ENCODE results near the gene TSPAN11.

TSPAN11 gene

DNA sequence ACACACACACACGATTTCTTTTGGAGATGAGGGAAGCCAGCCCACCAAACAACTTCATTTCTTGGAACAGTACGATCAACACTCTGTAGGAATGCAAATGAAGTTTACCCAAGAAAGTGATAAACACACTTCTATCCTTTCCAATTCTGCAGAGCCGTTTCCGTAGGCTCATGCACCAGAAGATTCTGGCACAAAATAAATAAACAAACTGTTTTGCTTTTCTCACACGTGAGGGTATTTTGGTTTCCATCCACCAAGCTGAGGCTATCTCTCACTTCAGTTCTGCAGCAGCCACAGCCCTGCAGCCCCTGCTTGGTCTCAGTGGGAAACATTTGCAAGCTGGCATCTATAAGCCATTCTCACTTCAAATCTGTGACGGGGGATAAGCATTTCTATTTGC lies 15.3 kb upstream of the TSPAN11 start:
- no peak for DNase-seq (ENCODE audit: low read depth)

DNA sequence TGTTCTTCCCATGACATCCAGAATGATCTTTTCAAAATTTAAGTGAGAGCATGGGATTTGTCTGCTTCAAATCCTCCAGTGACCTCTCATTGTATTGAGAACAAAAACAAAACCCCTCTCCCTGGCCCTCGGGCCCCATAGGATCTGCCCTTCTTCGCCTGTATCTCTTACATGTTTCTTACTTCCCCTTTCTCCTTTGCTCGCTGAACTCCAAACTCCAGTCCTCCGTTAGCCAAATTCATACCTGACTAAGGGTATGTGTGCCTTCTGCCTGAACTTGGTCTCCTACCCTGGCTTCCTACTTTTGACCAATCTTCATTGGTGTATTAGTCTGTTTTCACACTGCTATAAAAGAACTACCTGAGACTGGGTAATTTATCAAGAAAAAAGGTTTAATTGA lies 13.2 kb upstream of the TSPAN11 start:
- no peak for DNase-seq (ENCODE audit: low read depth)

DNA sequence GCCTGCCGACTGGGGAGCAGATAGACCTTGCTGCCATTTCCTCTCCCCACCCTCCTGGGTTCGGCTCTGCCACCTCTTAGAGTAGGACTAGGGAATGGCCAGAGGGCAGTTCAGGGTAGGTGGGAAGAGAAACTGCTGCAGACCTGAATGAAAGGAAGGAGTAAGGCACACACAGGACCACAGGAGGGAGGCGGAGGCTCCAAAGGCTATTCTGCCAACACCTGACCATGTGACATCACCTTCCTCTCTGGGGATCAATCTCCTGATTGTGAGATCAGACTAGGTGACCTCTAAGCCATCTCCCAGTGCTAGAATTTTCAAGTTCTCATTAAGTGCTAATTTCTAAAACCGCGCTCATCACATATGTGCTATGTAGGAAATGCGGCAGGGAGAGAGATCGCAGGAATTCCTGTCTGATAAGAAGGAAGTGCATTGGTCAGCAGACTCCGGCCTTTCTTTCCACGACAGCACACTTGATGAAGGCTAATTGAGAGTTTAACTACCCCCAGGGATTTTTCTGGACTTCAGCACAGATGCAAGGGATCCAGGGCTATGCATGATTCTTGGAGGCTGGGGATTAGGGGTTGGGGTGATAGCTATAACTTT lies 11.5 kb upstream of the TSPAN11 start:
- no peak for DNase-seq (ENCODE audit: low read depth)

DNA sequence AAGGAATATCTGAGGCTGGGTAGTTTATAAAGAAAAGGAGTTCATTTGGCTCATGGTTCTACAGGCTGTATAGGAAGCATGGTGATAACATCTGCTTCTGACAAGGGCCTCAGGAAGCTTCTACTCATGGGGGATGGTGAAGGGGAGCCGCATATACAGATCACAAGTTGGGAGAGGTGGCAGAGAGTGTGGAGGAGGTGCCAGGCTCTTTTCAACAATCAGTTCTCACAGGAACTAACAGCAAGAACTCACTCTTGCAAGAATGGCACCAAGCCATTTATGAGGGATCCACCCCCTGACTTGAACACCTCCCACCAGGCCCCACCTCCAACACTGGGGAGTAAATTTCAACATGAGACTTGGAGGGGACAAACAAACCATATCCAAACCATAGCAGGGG lies 3.5 kb upstream of the TSPAN11 start:
- DNase-seq (ENCODE audit: low read depth), result no peak

DNA sequence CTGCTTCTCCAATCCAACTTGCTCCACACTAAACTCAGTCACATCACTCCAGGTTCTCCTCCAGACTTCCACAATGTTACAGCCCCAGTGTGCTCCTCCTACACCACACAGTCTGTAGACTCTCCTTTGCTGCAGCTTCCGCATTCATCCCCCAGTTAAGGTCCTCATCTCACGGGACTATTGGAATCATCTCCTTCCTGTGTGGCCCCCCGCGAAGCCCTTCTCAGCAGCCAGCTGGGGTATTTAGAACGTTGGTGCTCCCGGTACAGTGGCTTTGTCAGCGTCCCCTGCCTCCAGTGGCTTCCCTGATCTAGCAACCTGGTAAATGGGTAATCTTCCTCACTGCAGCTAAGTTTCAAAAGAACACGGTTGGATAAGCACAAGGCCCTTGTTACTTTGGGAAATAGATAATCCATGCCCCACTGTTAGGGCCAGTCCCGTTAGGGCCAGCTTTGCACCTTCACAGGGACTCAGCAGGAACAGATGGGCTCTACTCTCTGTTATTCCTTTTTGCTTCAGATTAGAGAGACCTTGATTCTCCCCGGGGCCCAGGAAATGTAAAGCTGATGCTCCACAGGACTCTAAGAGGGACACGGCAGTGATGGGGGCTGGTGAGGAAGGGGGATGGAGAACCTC lies 823 bp upstream of the TSPAN11 start:
- no peak for DNase-seq (ENCODE audit: low read depth)

DNA sequence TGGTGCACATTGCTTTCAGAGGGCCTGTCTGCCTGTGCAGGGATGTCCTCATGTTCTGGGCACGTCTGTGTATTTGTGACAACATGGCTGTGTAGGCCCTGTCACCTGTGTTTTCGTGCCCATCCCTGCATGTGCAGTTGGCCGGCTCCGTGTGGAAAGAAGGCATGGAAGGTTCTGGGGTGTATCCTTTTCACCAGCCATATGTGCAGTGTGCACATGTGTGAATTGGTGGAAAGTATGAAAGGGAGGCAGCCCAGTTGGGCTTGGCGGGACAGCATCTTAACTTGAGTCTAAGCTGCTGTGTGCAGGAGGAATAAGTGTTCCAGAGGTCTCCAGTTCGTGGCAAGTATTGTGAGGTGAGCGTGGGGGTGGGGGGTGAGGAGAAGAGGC lies 669 bp downstream of the TSPAN11 start:
- no peak for DNase-seq (ENCODE audit: low read depth)

DNA sequence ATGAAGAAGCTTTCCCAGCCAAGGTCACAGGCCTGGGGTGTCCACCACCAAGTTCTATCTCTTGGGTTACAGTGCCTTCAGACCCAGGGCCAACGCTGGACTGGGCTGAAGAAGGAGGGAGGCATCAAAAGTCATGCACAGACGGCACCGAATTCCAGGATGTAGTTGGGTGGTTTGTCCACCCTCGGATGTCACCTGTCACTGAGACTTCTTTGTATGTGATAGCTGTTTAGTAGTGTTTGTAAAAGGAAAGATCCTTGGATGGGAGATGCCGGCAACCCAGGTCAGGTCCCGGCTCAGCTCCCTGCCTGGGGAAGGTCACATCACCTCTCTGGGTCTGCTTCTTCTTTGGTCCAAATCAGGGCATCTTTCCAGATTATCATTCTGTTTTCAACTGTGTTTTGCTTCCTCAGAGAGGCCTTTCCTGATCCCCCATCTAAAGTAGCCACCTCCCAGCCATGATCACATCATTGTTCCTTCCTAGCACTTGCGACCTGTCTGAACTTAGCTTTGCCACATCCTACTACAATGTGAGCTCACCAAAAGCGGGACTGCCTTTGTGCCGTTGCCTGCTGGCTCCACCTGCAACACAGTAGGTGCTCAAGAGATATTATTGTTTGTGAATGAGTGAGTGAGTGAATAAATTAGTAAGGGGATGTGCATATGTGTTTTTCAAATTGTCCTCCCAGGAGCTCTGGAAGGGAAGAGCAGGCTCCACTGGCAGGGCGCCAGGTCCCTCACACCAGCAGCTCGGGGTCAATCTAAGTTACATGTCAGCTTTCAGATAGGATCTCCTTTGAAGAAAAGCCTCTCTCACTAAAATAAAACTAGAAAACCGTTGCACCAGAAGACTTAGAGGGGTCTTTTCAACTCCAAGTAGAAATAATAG lies 2.1 kb downstream of the TSPAN11 start:
- no peak for DNase-seq (ENCODE audit: low read depth)

DNA sequence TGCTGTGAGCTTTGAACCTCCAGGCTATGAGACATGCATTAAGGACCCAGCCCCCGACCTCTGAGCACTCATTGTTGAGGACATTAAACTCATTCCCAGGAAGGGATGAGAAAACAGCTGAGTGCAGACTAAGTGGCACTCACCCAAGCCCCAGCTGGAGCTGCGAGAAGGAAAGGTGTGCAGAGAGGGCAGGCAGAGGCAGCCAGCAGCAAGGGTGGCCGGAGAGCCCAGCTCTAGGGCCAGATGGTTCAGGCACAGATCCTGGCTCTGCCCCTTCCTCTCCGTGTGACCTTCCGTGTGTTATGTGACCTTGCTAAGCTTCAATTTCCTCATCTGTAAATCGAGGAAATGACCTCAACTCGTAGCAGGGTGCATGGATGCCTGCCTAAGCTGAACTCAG lies 3.7 kb downstream of the TSPAN11 start:
- DNase-seq (ENCODE audit: low read depth), result no peak

DNA sequence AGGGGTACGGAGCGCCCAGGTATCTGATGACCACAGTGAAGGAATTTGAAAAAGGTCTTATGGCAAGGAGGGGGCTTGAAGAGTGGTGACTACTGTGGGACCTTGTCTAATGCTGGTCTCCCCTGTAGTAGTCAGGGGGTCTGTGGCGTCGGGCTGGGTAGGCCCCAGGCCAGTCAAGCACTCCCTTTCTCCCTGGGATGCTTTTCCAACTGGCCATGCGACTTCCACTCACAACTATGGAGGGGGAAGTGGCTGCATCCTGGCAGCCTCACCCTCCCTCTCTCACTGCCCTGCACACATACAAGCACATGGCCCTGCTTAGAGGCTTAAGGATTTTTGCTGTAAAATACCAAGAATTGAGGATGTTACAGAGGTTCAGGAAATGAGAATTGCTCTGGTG lies 4.1 kb downstream of the TSPAN11 start:
- no peak for DNase-seq (ENCODE audit: low read depth)

DNA sequence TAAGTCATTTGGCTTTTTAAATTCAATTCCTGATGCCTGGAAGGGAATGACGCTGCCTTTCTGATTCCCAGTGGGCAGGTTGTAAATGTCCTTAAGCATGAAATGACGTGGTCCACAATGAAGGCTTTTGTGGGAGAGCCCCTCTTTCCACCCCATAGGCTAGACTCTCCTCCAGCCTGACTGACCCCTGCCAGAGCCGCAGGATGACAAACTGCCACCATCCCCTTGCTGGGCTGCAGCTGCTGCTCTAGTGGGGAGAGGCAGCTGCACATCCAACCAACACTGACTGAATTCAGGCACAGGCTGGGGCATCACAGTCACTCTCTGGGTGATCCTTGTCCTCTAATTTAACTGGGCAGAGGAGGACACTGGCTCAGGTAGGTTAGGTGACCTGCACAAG lies 6.3 kb downstream of the TSPAN11 start:
- DNase-seq (ENCODE audit: low read depth), result no peak

DNA sequence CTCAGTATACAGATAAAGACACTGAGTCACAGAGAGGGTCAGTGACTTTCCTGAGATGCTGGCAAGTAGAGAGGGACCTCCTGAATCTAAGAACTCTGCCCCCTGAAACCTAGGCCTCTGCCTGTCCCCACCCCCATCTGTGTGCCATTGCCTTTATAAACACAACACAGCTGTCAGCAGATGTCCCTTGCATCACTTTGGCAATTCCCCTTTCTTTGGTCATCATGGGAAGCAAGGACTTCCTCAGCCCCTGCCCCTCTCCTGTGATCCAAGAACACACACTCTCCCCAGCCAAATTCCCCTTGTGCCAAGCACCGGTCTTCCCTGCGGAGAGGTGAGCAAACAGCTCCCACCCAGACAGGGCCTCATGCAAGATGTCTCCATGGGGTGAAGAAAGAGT lies 8.3 kb downstream of the TSPAN11 start:
- DNase-seq (ENCODE audit: low read depth), result no peak

DNA sequence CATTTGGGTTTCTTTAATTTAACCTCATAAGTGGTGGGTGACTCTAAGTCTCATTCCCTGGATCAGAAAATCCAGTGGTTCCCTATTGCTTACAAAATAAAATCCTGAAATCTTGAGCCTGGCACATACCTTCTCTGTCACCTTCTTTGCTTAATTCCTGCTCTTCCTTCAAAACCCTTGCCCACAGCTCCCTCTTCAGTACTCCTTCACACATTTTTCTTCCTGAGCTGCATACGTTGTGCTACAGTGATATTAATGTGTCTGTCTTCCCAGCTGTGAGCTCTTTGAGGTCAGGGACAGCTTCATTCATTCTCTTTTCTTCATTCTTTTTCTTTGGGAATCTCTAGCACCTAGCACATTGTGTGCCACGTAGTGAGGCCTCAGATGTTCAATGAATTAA lies 9.5 kb downstream of the TSPAN11 start:
- no peak for DNase-seq (ENCODE audit: low read depth)

DNA sequence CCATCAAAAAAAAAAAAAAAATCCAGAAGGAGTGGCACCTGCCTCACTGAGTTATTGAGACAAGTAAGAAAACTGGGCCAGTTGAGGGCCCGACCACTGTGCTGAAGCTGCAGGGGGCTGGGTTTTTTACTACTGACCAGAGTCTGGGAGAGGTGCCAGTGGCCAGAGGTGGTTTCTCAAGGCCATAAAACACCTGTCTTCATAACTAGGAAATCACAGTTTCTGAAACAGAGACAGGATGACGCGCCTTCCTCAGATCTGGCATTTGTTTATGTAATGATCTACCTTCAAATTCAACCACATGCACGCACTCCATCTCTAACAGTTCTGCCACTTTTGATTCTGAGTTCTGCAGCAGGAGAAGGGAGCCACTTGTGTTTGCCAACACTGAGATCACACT lies 12.7 kb downstream of the TSPAN11 start:
- no peak for DNase-seq (ENCODE audit: low read depth)

DNA sequence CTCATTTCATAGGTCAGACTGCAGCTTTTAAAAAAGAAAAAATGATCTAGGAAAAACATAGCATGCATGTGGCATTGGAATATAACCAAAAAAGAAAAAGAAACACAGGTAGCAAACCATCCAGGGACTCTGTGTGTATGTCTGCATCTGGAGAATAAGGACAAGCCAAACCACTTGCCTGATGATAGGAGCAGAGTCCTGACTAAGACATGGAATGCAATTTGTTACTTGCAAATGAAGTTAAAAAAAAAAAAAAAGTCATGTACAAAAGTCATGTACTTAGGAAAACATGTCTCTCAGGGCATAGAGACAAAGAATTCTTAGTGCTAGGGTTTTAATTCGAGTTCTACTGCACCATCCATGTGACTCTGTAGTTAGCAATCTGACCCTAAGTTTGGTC lies 15.9 kb downstream of the TSPAN11 start:
- no peak for DNase-seq (ENCODE audit: low read depth)

DNA sequence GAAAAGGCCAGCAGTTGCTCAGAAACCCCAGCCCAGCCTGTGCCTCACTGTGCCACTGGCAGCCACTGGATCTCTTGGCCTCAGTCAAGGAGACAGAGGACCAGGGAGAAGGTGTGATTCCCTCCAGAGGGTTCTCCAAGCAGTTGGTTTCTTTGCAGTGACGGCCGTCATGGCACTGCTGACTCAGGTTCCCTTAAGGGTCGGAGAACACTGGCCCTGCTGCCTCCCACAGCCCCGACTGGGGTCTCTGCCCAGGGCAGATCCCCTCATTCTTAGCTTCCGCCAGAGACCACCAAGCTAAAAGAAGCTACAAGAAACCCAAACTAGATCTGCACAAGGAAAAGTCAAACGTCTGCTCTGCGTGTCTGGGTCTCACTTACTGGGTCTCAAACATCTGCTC lies 16.4 kb downstream of the TSPAN11 start:
- no peak for DNase-seq (ENCODE audit: low read depth)

DNA sequence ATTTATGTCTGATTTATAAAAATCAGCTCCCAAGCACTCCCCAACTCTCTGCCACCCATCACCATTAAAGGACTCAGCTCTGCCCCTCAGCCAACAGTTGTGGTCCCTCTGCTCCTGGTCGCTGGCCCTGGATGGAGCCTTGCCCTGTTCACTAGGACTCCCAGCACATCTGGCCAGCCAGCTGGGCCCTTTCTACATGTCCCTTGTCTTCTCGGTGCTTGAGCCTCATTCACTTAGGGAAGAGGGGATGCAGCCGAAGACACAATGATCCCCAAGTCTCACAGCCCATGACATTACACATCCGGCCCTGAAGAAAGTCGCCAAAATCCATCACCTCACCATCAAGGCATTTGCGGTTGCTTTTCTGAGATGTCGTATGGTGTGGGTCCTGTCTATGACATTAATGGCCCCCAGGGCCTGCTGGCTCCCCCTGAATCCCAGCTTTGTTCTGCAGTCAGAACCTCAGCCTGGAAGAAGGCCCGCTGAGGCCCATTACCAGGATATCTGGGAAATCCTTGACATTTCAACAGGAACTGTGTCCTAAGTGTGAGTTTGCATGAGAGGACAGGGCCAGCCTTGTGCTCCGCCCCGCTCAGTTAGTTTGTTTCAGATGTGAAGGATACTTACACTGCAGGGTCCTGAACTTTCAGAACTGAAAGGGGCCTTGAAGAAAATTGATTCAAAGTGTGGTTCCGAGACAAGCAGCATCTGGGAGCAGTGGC lies 19.1 kb downstream of the TSPAN11 start:
- DNase-seq (ENCODE audit: low read depth), result no peak

DNA sequence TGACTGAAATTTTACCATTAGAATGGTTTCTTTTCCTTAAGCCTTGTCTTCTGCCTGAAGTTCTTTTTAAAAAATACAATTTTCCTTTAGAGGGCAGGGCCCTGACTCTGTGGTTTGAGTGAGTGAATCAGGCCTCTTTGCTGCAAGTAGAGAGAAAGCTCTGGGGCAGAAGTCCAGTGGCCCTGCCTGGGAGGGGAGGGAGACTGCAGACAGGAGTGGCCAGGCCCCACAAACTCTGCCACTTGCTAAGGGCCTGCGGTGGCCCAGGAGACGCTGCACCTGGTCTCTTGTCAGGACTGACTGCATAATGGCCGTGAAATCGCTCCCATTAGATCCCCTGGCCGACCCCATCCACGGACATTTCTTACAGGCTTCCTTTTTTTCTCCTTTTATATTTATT lies 25.5 kb downstream of the TSPAN11 start:
- DNase-seq (ENCODE audit: low read depth), result no peak

DNA sequence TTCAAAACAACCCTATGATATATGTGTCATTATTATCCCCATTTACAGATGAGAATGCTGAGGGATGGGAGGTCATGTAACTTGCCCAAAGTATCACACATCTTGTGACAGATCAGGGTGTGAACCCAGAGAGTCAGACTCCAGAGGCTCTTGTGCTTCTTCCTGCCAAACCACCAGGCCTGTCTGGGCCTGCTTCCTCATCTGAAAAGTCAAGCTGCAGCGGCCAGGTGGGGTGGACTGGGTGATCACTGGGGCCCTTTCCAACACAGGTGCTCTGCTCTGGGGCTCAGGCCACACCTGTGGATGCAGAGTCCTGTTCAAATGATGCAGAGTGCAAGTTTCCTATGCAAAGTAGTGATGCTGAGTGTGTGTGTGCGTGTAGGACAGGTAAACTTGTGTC lies 26.7 kb downstream of the TSPAN11 start:
- no peak for DNase-seq (ENCODE audit: low read depth)

DNA sequence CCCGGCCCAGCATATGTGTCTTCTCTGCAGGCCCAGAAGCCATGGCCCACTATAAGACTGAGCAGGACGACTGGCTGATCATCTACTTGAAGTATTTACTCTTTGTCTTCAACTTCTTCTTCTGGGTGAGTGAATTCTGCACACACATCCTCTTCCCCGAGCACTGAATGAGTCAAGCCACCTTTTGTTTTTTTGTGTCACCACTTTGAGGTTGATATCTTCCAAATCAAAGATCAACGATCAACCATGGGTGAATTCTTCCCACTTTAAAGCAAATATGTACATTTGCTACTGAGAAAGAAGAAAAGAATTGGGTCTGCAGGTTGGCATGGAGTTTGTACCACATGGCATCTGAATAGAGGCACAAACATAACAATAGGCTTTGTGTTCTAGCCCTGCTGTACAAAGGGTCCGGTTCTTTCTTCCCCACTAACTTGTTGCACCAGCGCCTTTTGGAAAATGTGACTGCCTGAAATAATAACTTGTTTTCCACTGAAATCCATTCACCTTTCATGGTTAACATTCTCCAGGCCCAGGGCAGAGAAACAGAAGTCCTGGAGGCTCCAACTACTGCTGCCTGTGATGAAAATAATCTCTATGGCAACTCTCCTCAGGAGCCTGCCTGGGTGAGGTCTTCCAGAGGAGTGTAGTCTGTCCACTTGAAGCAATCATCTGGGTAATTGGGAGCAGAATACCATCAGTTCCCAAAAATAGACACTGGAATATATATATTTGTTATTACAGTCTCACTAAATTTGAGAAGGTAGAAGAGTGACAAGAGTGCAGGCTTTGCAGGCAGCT lies 27.6 kb downstream of the TSPAN11 start:
- DNase-seq (ENCODE audit: low read depth), result no peak

DNA sequence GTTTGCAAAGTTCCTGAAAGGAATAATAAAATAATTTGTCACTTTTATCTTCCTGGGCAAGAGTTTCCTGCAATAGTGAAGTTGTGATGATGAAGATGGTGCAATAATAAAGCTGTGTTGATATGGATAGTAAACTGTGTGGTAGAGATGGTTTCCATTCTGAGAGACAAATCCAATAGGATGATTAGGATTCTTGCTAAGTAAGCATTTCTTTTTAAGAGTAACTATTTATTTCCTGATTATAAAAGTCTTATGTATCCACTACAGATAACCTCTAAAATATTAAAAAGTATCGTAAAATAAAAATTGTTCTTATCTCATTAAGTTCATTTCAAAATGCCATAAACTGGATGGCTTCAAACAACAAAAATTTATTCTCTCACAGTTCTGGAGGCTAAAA lies 28.7 kb downstream of the TSPAN11 start:
- DNase-seq (ENCODE audit: low read depth), result no peak

DNA sequence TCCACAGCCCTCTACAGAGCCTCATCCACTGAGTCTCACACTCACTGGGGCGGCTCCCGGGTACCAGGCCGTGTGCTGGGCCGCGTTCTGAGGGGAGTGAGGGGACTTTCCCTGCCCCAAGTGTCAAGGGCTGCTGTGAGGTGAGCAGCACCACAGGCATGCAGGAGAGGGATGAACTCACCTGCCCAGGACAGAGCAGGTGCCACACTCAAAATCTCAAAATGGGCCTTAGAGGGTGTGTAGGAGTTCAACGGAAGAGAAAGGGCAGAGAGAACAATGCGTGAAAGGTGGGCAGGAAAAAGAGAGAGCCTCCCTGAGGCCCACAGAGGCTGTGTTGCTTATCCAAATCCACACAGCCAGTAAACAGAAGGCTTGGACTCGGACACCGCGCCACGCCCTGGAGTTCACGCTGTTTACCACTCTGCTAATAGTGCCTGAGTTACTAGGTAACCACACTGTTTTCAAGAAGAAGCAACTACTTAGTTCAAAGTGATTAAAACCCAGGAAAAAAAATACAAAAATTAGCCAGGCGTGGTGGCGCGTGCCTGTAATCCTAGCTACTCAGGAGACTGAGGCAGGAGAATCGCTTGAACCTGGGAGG lies 32.7 kb downstream of the TSPAN11 start:
- DNase-seq (ENCODE audit: low read depth), result no peak

DNA sequence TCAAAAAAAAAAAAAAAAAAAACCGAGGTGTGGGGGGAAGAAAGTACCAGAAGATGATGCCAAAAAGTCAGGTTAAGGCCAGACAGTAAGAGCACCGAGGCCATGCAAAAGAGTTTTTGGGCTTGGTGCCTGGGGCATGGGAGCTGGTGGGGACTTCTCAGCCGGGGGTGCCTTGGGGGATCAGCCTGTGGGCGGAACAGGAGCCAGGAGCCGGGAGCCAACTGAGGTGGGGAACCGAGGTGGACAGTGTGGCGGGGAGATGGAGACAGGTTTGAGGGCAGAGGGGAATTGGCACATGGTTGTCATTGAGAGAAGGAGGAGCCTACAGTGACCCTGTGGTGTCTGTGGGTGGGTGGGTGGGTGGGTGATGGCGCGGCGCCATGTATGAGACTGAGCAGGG lies 33.2 kb downstream of the TSPAN11 start:
- DNase-seq (ENCODE audit: low read depth), result no peak
